ENCODE measurements around the gene GPR108.

The GPR108 gene

DNA sequence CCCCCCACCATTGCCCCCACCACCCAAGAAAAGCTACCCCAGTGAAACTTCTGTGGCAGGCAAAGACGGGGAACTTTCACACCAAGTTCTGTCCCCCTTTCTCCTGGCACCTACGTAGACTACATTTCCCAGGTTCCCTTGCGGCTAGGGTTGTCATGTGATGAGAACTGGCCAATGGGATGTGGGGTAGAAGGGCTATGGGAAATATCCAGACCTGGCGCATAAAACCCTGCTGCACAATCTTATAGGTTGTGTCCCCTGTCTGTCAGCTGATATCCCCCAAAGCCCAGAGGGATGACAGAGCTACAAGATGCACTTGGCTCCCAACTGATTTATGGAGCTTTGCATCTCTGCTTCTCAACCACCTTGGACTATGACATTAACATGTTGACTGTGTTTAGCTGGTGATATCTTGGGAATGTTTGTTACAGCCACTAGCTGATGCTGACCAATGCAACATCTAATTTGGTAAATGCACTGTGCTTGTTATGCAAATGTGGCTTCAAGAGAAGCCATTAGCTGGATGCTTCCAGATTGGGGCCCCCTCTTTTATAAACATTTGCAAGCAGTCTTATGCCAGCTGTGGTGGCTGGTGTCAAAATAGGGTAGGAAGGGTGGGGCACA lies 23.8 kb upstream of the GPR108 start:
- Histone ChIP-seq H3K36me3 (ENCODE audit: control insufficient read depth in 2 of 2, insufficient read depth in 1 of 2, low read length in 2 of 2) (no peaks in the 10 kb centered on the region; a peak in 1 of 3 replicates), H3K4me1 (ENCODE audit: control insufficient read depth, insufficient read depth, low read length) (no peaks in the 10 kb centered on the region), H3K9me3 (ENCODE audit: control insufficient read depth, insufficient read depth, low read depth, low read length) (no peaks in the 10 kb centered on the region), H3K4me3 (ENCODE audit: low read depth, low read length) (no peak overlapping the region), H3K27ac (ENCODE audit: extremely low read depth, low read depth, low read length) (no peak overlapping the region)
- CTCF ChIA-PET, result interaction anchor here (1.0 kb wide), 1 partner anchor 8 kb away, joined by 4 read pairs; no protein-coding TSS in a partner anchor
- POLR2A ChIA-PET, result interaction anchor here (1.0 to 1.1 kb wide), 2 partner anchors 23 to 336 kb away, joined by 3 to 4 read pairs; partner anchors contain the start of genes GPR108 and KHSRP
- TF ChIP-seq RBAK (tag by site-specific recombination; IDR thresholded peaks at IDR 0.05), result peak; percentile 96
- TF ChIP-seq ZNF76 (tag by site-specific recombination; IDR thresholded peaks at IDR 0.05; ENCODE audit: borderline replicate concordance, low read depth), result peak; percentile 77; the same call in 1 of the 2 replicates
- TF ChIP-seq KLF1 (tag by site-specific recombination; IDR thresholded peaks at IDR 0.05), result no peak

DNA sequence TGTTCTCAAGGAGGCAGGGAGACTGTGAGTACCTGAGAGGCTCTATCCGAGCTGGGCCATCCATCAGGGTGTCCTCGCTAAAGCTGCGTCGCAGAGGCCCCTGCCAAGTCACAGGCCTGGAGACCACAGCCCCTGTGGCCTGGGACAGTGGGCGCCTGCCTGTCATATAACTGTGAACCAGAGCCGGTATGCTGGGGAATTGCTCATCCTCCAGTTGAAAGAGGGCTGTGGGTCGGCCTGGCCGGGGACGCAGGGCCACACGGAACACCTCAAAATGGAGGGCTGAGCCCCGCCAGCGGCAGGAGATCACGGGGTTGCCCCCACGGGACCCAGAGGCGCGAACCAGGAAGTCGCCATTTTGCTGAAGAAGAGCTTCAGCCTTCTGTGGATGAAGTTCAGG lies 23.2 kb upstream of the GPR108 start:
- CTCF ChIA-PET, result interaction anchor here (0.8 to 1.0 kb wide), 2 partner anchors 8 to 103 kb away, joined by 4 read pairs; no protein-coding TSS in a partner anchor
- TF ChIP-seq GLIS2 (tag by site-specific recombination; IDR thresholded peaks at IDR 0.05) (no peak), ZNF521 (tag by site-specific recombination; IDR thresholded peaks at IDR 0.05) (no peak), ZSCAN16 (tag by site-specific recombination; IDR thresholded peaks at IDR 0.05) (no peak), ZNF221 (tag by site-specific recombination; IDR thresholded peaks at IDR 0.05; ENCODE audit: borderline replicate concordance) (no peak)
- POLR2A ChIA-PET, result interaction anchor here (1.1 kb wide), 1 partner anchor 336 kb away, joined by 3 read pairs; the partner anchor contains the start of gene KHSRP
- Histone ChIP-seq H3K9me3 (ENCODE audit: control insufficient read depth, insufficient read depth, low read depth, low read length) (no peaks in the 10 kb centered on the region), H3K36me3 (ENCODE audit: control insufficient read depth in 2 of 2, insufficient read depth in 1 of 2, low read length in 2 of 2) (no peaks in the 10 kb centered on the region; a peak in 1 of 3 replicates), H3K4me3 (ENCODE audit: low read depth, low read length) (no peak overlapping the region), H3K27ac (ENCODE audit: extremely low read depth, low read depth, low read length) (no peak overlapping the region), H3K4me1 (ENCODE audit: control insufficient read depth, insufficient read depth, low read length) (no peaks in the 10 kb centered on the region)

DNA sequence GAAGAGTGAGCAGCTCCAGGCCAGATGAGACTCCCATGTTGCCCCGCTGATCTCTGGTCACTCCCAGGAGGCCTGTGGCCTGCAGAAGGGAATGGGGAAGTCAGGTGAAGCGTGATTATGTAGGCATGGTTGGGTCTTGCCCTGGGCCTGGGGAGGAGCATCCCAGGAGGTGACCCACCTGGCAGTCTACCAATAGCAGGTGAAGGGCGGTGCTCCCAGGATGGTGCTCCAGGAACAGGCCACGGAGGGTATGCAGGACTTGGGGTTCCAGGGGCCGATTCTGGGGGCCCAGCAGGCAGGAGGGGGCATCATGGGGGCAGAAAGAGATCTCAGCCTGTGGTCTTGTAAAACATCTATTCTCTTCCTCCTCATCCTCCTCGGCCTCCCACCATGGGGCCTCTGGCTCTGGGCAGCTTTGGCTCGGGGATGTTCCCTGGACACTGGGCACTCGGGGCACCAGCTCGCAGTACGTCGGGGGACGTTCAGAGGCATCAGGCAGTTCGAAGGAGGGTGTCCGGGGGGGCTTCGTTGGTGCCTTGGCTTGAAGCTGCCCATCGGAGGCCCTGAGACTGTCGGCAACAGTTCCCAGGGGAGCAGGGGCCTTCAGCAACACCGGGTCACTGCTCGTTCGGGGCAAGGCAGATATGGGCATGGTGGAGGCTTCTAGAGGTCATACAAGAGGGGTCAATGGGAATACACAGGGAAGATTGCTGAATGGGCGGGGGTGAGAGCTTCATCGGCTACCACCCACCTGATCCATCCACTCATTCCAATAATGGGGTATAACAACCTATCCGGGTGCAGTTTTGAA lies 17.5 kb upstream of the GPR108 start:
- Histone ChIP-seq H3K4me1 (ENCODE audit: control insufficient read depth, insufficient read depth, low read length) (no peaks in the 10 kb centered on the region), H3K4me3 (ENCODE audit: low read depth, low read length) (no peak overlapping the region), H3K9me3 (ENCODE audit: control insufficient read depth, insufficient read depth, low read depth, low read length) (no peaks in the 10 kb centered on the region), H3K27ac (ENCODE audit: extremely low read depth, low read depth, low read length) (no peak overlapping the region), H3K36me3 (ENCODE audit: control insufficient read depth in 2 of 2, insufficient read depth in 1 of 2, low read length in 2 of 2) (peaks cover 9 to 33% of the 10 kb centered on the region in 2 experiments; a peak in 2 of 3 replicates)
- ChIA-PET POLR2A (interaction anchor here (0.7 to 1.1 kb wide), 2 partner anchors 11 to 12 kb away, joined by 3 read pairs; partner anchors contain the start of gene SH2D3A), CTCF (no interaction called here)
- no peak for TF ChIP-seq ZNF19 (tag by site-specific recombination; IDR thresholded peaks at IDR 0.05; ENCODE audit: low read depth)
- TF ChIP-seq ZNF155 (tag by site-specific recombination; IDR thresholded peaks at IDR 0.05), result no peak
- TF ChIP-seq ZNF174 (tag by site-specific recombination; IDR thresholded peaks at IDR 0.05), result no peak
- TF ChIP-seq, protein P1, sequence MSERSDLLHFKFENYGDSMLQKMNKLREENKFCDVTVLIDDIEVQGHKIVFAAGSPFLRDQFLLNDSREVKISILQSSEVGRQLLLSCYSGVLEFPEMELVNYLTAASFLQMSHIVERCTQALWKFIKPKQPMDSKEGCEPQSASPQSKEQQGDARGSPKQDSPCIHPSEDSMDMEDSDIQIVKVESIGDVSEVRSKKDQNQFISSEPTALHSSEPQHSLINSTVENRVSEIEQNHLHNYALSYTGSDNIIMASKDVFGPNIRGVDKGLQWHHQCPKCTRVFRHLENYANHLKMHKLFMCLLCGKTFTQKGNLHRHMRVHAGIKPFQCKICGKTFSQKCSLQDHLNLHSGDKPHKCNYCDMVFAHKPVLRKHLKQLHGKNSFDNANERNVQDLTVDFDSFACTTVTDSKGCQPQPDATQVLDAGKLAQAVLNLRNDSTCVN (tag by site-specific recombination; optimal IDR thresholded peaks at IDR 0.05), result no peak
- no peak for TF ChIP-seq EGR2 (tag by site-specific recombination; IDR thresholded peaks at IDR 0.05; ENCODE audit: low read depth)
- no peak for TF ChIP-seq KLF10 (tag by site-specific recombination; IDR thresholded peaks at IDR 0.05)
- no peak for TF ChIP-seq ZXDB (tag by site-specific recombination; IDR thresholded peaks at IDR 0.05)

DNA sequence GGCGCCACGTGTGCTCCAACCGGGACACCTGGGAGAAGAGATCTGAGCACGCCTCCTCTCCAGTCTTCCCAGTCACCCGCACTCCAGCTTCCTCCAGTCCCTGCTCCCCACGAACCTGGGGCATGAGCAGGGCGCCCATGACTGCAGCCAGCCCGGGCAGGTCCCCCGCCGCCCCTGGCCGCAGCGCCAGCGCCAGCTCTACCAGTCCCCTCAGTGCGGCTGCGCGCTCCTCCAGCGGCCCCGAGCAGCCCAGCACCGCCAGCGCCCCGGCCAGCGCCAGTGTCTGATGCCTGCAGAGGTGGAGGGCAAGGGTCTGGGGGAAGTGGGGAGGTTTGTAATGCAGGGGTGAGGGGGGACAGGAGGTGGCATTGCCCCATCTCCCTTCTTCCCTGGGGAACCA lies 16.8 kb upstream of the GPR108 start:
- POLR2A ChIA-PET, result interaction anchor here (0.7 kb wide), 1 partner anchor 10 kb away, joined by 3 read pairs; no protein-coding TSS in a partner anchor

More for the DNA sequence above, 16.8 kb upstream of the GPR108 start:
- Histone ChIP-seq H3K9me3 (ENCODE audit: control insufficient read depth, insufficient read depth, low read depth, low read length) (no peaks in the 10 kb centered on the region), H3K4me1 (ENCODE audit: control insufficient read depth, insufficient read depth, low read length) (no peaks in the 10 kb centered on the region), H3K36me3 (ENCODE audit: control insufficient read depth in 2 of 2, insufficient read depth in 1 of 2, low read length in 2 of 2) (peaks cover 15 to 40% of the 10 kb centered on the region in 2 experiments), H3K4me3 (ENCODE audit: low read depth, low read length) (no peak overlapping the region), H3K27ac (ENCODE audit: extremely low read depth, low read depth, low read length) (no peak overlapping the region)
- TF ChIP-seq ZNF529 (tag by site-specific recombination; IDR thresholded peaks at IDR 0.05; ENCODE audit: insufficient replicate concordance) (no peak), HOXD13 (CRISPR knock-in tag; IDR thresholded peaks at IDR 0.05; ENCODE audit: borderline replicate concordance) (no peak), WT1 (tag by site-specific recombination; IDR thresholded peaks at IDR 0.05) (no peak), ZNF221 (tag by site-specific recombination; IDR thresholded peaks at IDR 0.05; ENCODE audit: borderline replicate concordance) (no peak), ZNF184 (tag by site-specific recombination; IDR thresholded peaks at IDR 0.05) (no peak), ZNF324 (tag by site-specific recombination; IDR thresholded peaks at IDR 0.05) (no peak), ZNF202 (tag by site-specific recombination; IDR thresholded peaks at IDR 0.05; ENCODE audit: borderline replicate concordance) (no peak)
- CTCF ChIA-PET, result no interaction called here

All from HEK293 (cell line).